Measurements from ENCODE around the gene CRIP2. TPM values are rescaled to one million over a fixed set of nuclear protein-coding genes. Genes with fewer than 3 reads are reported as not detected.

CRIP2 gene
- total RNA-seq, 2 experiments from 2014 or later: 2.7 to 2.8 TPM

DNA sequence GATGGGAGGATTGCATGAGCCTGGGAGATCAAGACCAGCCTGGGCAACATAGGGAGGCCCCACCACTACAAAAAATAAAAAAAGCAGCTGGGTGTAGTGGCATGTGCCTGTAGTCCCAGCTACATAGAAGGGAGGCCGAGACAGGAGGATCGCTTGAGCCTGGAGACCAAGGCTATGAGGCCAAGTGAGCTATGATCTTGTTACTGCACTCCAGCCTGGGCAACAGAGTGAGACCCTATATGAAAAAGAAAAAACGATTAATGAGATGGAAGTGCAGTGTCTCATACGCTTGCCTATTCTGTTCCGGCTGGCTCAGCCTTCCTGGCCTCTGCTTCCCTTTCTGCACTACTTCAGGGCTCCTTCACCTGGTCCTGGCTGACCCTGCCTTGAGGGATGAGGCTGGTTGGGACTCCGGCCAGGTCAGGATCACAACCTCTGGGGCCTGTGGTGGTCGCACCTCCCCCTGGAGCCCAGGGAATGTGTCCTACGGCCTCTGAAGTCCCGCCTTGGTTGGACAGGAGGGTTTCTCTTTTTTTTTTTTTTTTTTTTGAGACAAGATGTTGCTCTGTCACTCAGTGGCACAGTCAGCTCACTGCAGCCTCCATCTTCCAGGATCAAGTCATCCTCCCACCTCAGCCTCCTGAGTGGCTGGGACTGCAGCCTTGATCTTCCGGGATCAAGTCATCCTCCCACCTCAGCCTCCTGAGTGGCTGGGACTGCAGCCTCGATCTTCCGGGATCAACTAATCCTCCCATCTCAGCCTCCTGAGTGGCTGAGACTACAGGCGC lies 27.1 kb downstream of the CRIP2 start:
- Mint-ChIP-seq H3K4me1 (ENCODE audit: low read depth) (no peaks in the 10 kb centered on the region), H3K27me3 (no peaks in the 10 kb centered on the region), H3K36me3 (no peaks in the 10 kb centered on the region), H3K27ac (no peak overlapping the region), H3K9me3 (no peaks in the 10 kb centered on the region), H3K4me3 (no peak overlapping the region)
- POLR2A ChIA-PET: interaction anchor here (0.8 kb wide), 1 partner anchor 10 kb away, joined by 3 read pairs; no protein-coding TSS in a partner anchor
- intact Hi-C loops (cut with micrococcal nuclease): no loop called here
- DNase-seq: no peak
- CTCF ChIA-PET: interaction anchor here (1.4 kb wide), 1 partner anchor 10 kb away, joined by 3 read pairs; no protein-coding TSS in a partner anchor

DNA sequence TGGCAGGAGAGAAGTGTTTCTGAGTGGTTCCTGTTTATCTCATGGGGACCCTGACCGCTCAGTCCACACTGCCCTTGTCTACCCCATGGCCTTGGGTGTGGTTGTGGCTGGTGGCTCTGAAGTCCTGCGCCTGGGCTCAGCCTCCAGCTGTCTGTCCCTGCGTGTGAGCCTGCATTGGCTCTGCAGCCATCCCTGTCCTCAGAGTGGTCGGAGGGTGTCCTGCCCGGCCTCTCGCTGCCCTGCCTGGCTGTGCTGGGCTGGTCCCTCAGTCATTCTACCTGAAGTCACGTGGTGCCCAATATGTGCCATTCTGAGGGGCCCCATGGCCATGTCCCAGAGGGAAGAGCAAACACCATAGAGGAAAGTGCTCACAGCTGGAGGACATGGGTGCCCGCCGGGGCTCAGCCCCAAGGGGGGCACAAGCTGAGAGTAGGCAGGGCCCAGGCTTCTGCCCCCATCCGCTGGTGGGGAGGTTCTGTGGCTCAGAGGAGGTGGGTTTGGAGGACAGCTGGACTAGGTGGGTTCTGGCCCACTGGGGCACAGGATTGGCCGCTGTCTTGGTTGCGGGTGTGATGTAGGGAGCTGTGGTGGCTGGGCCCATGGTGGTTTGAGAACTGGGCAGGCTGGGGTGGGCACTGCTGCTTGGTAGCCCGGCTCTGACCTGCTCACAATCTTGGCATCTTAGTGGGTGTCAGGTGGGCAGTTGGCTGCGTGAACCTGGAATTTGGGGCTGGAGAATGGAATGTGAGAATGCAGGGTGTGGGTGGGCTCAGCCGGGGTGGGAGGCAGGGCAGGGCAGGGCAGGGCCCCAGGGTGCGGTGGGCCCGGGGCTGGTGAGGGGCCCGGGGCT lies 28.1 kb downstream of the CRIP2 start:
- no peak for DNase-seq
- H3K27me3 Mint-ChIP-seq: peaks cover 2% of the 10 kb centered on the region
- no peaks in the 10 kb centered on the region for H3K9me3 Mint-ChIP-seq
- CTCF ChIA-PET: no interaction called here
- H3K27ac Mint-ChIP-seq: no peak overlapping the region
- intact Hi-C loops (cut with micrococcal nuclease): no loop called here
- POLR2A ChIA-PET: no interaction called here
- H3K36me3 Mint-ChIP-seq: no peaks in the 10 kb centered on the region
- H3K4me1 Mint-ChIP-seq (ENCODE audit: low read depth): no peaks in the 10 kb centered on the region
- no peak overlapping the region for H3K4me3 Mint-ChIP-seq

DNA sequence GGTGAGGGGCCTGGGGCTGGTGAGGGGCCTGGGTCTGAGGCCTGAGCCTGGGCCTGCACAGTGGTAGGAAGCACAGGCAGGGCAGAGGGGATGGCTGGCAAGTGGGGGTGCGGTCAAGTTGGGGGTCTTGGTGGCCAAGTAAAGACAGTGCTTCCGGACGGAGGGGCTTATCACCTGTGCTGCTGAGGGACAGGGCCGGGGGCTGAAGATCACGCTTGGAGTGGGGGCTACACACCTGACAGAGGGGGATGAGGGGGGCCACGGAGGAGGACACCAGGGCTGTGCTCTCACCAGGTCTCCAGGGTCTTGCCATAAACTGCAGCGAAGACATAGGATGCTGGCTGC lies 28.6 kb downstream of the CRIP2 start:
- Mint-ChIP-seq H3K4me3 (no peak overlapping the region), H3K36me3 (no peaks in the 10 kb centered on the region), H3K4me1 (ENCODE audit: low read depth) (no peaks in the 10 kb centered on the region), H3K27ac (no peak overlapping the region), H3K9me3 (no peaks in the 10 kb centered on the region), H3K27me3 (peaks cover 6% of the 10 kb centered on the region)
- CTCF ChIA-PET: no interaction called here
- intact Hi-C loops (cut with micrococcal nuclease): no loop called here
- POLR2A ChIA-PET: no interaction called here
- DNase-seq: no peak

DNA sequence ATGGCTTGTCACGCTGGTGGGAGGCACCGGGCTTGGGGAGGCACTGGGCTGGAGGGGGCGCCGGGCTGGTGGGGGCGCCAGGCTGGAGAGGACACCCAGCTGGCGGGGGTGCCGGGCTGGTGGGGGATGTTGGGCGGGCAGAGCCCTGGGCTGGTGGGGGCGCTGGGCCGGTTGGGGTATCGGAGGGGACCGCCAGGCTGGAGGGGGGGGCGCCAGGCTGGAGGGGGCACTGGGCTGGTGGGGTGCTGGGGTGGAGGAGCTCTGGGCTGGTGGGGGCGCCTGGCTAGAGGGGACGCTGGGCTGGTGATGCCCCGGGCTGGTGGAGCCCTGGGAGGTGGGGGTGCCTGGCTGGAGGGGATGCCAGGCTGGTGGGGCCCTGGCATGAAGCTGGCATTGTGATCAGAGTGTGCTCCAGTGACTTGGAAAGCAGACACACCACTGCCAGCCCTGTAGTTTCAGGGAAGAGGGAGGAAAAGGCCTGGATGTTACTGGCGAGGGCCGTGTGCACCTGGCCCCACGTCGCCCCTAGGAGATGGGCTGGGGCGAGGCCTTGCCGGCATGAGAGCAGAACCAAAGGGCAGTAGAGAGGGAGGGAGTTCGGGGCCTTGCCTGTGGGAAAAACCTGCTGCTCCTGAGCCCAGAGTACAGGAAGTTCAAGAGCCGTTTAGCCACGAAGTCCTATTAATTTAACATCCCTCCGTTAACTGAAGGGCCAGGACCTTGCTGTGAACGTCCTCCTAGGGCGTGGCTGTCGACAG lies 29.5 kb downstream of the CRIP2 start:
- no peaks in the 10 kb centered on the region for H3K9me3 Mint-ChIP-seq
- intact Hi-C loops (cut with micrococcal nuclease): no loop called here
- H3K36me3 Mint-ChIP-seq: no peaks in the 10 kb centered on the region
- no peak for DNase-seq
- CTCF ChIA-PET: no interaction called here
- POLR2A ChIA-PET: no interaction called here
- H3K4me3 Mint-ChIP-seq: no peak overlapping the region
- peaks cover 11% of the 10 kb centered on the region for H3K27me3 Mint-ChIP-seq
- H3K4me1 Mint-ChIP-seq (ENCODE audit: low read depth): no peaks in the 10 kb centered on the region
- H3K27ac Mint-ChIP-seq: no peak overlapping the region

DNA sequence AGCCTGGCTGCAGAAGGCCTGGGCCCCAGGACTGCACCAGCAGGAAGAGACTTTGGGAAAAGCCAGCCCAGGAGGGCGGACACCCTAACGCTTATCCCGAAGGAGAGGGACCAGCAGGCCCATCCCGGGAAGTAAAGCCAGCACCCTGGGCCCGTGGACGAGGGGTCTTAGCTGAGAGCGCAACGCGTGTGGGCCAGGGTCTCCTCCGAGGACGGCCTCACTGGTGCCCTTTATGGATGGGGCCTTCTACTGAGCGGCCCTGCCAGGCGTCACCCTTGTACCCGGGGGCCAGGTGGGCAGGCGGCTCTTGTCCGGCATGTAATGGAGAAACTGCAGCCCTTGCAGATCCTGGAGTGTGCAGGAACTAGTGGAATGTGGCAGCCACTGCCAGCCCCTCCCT lies 30.5 kb downstream of the CRIP2 start:
- Mint-ChIP-seq H3K9me3 (no peaks in the 10 kb centered on the region), H3K36me3 (no peaks in the 10 kb centered on the region), H3K4me3 (no peak overlapping the region), H3K4me1 (ENCODE audit: low read depth) (no peaks in the 10 kb centered on the region), H3K27ac (no peak overlapping the region), H3K27me3 (peaks cover 11% of the 10 kb centered on the region)
- no peak for DNase-seq
- ChIA-PET POLR2A (no interaction called here), CTCF (no interaction called here)
- intact Hi-C loops (cut with micrococcal nuclease): no loop called here

DNA sequence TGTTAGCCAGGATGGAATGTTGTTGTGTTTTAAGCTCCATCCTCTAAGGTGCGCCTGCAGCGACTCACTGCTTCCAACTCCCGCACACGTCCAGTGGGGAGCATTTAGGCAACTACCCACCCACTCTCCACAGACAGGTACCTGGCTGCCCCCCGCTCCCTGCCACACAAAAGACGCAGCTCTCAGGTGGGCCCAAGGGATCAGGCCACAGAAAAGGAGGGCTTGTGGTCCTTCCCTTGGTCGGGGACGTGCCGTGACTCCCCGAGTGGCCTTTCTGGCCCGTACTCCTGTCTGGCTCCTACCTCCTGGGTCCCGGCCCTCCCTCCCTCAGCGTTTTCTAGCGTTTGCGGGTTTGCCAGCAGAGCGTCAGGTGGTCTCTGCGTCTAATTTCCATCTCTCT lies 32.6 kb downstream of the CRIP2 start:
- POLR2A ChIA-PET: interaction anchor here (0.6 to 0.8 kb wide), 3 partner anchors 15 to 107 kb away, joined by 3 to 4 read pairs (median 4); no protein-coding TSS in a partner anchor
- CTCF ChIA-PET: interaction anchor here (0.6 to 1.5 kb wide), 5 partner anchors 17 to 309 kb away, joined by 3 to 6 read pairs (median 3); no protein-coding TSS in a partner anchor
- Mint-ChIP-seq H3K27me3 (peaks cover 22% of the 10 kb centered on the region), H3K36me3 (no peaks in the 10 kb centered on the region), H3K9me3 (no peaks in the 10 kb centered on the region), H3K4me3 (no peak overlapping the region), H3K4me1 (ENCODE audit: low read depth) (no peaks in the 10 kb centered on the region), H3K27ac (no peak overlapping the region)
- intact Hi-C loops (cut with micrococcal nuclease): no loop called here
- no peak for DNase-seq

DNA sequence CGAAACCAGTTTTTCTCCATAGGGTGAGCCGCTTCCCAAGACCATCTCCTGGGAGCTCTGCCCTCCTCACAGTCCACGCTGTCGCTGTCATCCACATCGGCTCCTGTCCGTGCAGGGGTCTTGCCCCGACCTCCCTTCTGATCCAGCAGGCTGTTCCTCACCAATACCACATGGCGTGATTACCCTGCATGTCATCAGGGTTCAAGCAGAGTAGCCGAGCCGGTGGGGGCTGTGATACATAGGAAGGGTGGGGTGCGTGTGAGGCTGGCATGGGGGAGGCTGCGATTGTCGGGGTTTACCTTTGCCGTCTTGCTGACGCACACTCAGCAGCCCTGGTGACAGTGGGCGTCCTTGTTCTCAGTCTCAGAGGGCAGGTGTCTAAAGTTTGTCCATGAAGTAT lies 33.4 kb downstream of the CRIP2 start:
- H3K27ac Mint-ChIP-seq: no peak overlapping the region
- no peaks in the 10 kb centered on the region for H3K36me3 Mint-ChIP-seq
- H3K4me1 Mint-ChIP-seq (ENCODE audit: low read depth): no peaks in the 10 kb centered on the region
- no peak overlapping the region for H3K4me3 Mint-ChIP-seq
- peaks cover 25% of the 10 kb centered on the region for H3K27me3 Mint-ChIP-seq
- no peak for DNase-seq
- ChIA-PET CTCF (interaction anchor here (0.7 to 1.0 kb wide), 3 partner anchors 18 to 29 kb away, joined by 3 to 6 read pairs (median 3); no protein-coding TSS in a partner anchor), POLR2A (no interaction called here)
- intact Hi-C loops (cut with micrococcal nuclease): no loop called here
- no peaks in the 10 kb centered on the region for H3K9me3 Mint-ChIP-seq

DNA sequence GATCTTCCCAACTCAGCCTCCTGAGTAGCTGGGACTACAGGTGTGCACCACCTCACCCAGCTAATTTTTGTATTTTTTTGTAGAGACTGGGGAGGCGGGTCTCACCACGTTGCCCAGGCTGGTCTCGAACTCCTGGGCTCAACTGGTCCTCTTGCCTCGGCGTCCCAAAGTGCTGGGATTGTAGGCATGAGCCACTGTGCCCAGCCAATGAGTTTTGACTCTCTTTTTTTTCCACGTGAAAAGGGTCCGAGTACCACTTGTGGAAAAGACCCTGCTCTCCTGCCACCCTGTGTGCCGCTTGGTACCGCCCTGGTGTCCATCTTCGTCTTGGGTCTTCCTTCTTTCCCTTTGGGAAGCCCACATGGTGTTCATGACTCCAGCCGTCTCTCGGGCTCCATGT lies 34.0 kb downstream of the CRIP2 start:
- ChIA-PET POLR2A (no interaction called here), CTCF (no interaction called here)
- H3K4me1 Mint-ChIP-seq (ENCODE audit: low read depth): no peaks in the 10 kb centered on the region
- intact Hi-C loops (cut with micrococcal nuclease): no loop called here
- no peak for DNase-seq
- H3K4me3 Mint-ChIP-seq: no peak overlapping the region
- H3K9me3 Mint-ChIP-seq: no peaks in the 10 kb centered on the region
- peaks cover 25% of the 10 kb centered on the region for H3K27me3 Mint-ChIP-seq
- no peak overlapping the region for H3K27ac Mint-ChIP-seq
- H3K36me3 Mint-ChIP-seq: no peaks in the 10 kb centered on the region

DNA sequence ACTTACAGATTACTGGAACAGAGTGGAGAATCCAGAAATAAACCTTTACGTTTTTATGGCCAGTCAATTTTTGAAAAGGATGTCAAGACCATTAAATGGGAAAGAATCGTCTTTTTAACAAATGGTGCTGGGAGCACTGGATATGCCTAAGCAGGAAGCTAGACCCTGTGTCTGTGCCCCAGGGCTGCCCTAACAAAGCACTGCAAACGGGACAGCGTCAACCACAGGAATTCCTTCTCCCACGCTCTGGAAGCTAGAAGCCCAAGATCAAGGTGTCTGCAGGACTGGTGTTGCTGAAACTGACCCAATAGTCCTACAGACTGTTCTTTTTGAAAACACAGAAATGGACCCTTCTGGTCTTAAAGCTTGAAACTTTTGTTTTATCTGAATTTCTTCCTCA lies 42.5 kb downstream of the CRIP2 start:
- peaks cover 2% of the 10 kb centered on the region for H3K36me3 Mint-ChIP-seq
- intact Hi-C loops (cut with micrococcal nuclease): no loop called here
- H3K4me1 Mint-ChIP-seq (ENCODE audit: low read depth): no peaks in the 10 kb centered on the region
- H3K9me3 Mint-ChIP-seq: no peaks in the 10 kb centered on the region
- no peak overlapping the region for H3K27ac Mint-ChIP-seq
- no peak overlapping the region for H3K4me3 Mint-ChIP-seq
- no peak for DNase-seq
- ChIA-PET POLR2A (no interaction called here), CTCF (interaction anchor here (1.2 to 1.3 kb wide), 2 partner anchors 36 to 147 kb away, joined by 3 to 4 read pairs; no protein-coding TSS in a partner anchor)
- H3K27me3 Mint-ChIP-seq: peaks cover 33% of the 10 kb centered on the region

DNA sequence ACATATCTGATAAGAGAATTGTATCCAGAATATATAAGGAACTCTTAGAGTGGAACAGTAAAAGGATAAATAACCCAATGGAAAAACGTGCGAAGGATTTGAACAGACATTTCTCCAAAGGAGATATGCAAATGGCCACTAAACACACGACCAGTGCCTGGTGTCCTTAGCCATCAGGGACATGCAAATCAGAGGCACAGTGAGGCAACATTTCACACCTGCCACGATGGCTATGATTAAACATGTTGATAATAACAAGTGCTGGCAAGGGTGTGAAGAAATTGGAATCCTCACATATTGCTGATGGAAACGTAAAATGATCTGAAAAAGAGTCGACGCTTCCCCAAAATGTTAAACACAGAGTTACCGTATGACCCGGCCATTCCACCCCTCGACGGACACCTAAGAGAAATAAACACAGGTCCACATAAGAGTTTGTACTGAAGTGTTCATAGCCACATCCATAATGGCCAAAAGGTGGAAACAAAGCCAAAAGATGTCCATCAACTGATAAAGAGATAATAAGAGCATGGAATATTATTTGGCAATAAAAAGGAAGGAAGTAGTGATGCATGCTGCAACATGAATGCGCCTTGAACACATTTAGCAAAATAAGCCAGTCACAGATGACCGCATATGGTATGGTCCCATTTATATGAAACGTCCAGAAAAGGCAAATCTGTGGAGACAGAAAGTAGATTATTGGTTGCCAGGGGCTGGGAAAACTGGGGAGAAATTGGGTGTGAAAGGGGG lies 45.5 kb downstream of the CRIP2 start:
- no peaks in the 10 kb centered on the region for H3K9me3 Mint-ChIP-seq
- no peaks in the 10 kb centered on the region for H3K4me1 Mint-ChIP-seq (ENCODE audit: low read depth)
- no peak for DNase-seq
- intact Hi-C loops (cut with micrococcal nuclease): loop anchor here (10.0 kb wide), 1 partner anchor 45 kb away; the partner anchor contains the start of gene CRIP2
- H3K27ac Mint-ChIP-seq: no peak overlapping the region
- H3K27me3 Mint-ChIP-seq: peaks cover 26% of the 10 kb centered on the region
- H3K36me3 Mint-ChIP-seq: no peaks in the 10 kb centered on the region
- H3K4me3 Mint-ChIP-seq: no peak overlapping the region
- CTCF ChIA-PET: interaction anchor here (0.6 kb wide), 1 partner anchor 425 kb away, joined by 4 read pairs; no protein-coding TSS in a partner anchor
- POLR2A ChIA-PET: no interaction called here

DNA sequence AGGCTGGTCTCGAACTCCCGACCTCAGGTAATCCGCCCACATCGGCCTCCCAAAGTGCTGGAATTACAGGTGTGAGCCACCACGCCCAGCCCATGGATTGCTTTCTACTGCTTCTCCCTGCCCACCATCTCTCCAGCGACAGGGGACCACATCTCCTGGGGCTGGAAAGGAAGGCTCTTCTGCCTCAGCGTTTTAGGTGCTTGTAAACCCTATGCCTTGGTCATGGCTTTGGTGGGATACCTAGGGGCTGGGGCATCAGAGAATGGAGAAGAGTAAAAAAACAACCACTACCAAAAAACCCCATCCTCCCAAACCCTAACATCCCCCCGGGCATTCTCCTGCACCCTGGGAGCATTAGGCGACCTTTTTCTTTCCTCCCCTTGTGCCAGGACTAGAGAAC lies 50.7 kb downstream of the CRIP2 start:
- H3K27me3 Mint-ChIP-seq: peaks cover 4% of the 10 kb centered on the region
- CTCF ChIA-PET: no interaction called here

More for the DNA sequence above, 50.7 kb downstream of the CRIP2 start:
- no peak for DNase-seq
- H3K4me3 Mint-ChIP-seq: no peak overlapping the region
- intact Hi-C loops (cut with micrococcal nuclease): loop anchor here (10.0 kb wide), 1 partner anchor 51 kb away; the partner anchor contains the start of gene CRIP2
- H3K4me1 Mint-ChIP-seq (ENCODE audit: low read depth): peaks cover 16% of the 10 kb centered on the region
- no peaks in the 10 kb centered on the region for H3K9me3 Mint-ChIP-seq
- H3K36me3 Mint-ChIP-seq: no peaks in the 10 kb centered on the region
- H3K27ac Mint-ChIP-seq: no peak overlapping the region
- POLR2A ChIA-PET: no interaction called here
